HG02870 (cell line): ENCODE results near the gene E2F7.
A peak's percentile ranks its signal among the peaks of the same experiment; 100 is the strongest.

Experiments used
- ATAC-seq: cut with Tn5 transposase; IDR thresholded peaks from one replicate; pipeline ENCODE4 v1.9.1; 2021; ENCODE audit warnings: mild to moderate bottlenecking, moderate library complexity; ENCODE audit not compliant: unreplicated experiment

E2F7 gene

DNA sequence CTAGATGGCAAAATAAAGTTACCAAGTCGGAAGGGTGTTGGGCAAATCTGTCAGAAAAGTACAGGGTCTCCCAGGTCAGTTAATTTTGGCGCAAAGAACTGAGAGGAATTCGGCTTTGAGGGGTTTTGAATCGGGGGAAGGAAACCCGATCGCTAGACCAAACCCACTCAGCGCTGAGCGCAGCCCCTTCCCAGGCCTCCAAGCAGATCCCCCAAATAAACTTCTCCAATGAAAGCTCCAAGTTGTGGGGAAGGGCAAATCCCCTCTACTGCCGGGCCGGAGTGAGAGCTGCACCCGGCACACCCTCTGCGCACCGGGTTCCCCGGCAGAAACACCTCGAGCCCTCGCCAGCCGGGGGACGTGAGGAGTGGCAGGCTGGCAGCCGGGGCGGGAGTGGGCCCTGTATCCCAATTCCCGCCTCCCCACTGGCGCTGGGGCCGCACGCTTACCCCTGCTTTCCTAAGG is 441 bp downstream of the E2F7 start:
- peak; percentile 2 for ATAC-seq

DNA sequence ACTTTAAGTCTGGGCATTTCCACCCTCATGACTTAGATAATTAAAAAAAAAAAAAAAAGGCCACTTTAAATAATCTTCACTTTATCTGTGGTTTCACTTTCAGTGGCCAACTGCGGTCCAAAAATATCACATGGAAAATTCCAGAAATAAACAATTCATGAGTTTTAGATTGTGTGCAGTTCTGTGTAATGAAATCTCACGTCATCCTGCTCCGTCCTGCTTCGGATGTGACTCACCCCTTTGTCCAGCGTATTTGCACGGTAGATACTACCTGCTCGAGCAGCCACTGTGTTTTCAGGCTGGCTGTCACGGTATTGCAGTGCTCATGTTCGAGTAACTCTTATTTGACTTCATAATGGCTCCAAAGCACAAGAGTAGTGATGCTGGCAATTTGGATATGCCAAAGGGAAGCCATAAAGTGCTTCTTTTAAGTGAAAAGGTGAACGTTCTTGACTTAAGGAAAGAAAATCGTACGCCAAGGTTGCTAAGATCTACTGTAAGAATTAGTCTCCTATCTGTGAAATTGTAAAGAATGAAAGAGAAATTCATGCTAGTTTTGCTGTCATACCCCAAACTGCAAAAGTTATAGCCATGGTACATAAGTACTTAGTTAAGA is 2.4 kb downstream of the E2F7 start:
- ATAC-seq: peak; percentile 38

DNA sequence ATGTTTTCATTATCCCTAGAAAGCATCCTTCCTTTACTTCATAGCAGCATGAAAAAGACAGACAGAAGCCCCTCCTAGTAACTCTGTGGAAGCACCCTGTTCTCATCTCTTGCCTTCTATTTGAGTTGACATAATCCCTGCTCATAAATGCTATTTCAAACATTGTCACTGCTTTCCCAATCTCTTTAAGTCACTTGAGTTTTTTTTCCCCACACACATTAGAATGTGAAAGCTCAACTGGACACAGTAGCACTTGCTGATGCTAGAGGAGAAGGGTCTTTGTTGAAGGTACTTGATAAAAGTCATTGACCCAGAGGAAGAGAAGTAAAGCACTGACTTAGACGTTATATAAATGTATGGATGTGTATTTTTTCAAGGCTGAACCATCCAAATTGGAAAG is 3.0 kb downstream of the E2F7 start:
- no peak for ATAC-seq

DNA sequence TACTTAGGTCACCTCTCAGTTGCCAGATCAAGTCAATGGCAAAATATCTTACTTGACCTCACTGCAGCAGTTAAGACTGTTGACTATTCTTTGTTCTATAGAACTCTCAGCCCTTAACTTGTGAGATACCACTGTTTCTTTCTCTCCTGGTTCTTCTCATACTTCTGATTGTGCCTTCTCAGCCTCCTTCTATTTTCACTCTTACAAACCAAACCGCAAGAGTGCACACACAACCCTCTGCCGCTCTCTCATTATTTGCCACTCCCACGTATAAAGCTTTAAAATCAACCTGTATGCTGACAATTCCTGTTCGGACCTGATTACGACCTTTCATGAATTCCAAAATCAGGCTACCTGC is 4.5 kb downstream of the E2F7 start:
- peak; percentile 38 for ATAC-seq

DNA sequence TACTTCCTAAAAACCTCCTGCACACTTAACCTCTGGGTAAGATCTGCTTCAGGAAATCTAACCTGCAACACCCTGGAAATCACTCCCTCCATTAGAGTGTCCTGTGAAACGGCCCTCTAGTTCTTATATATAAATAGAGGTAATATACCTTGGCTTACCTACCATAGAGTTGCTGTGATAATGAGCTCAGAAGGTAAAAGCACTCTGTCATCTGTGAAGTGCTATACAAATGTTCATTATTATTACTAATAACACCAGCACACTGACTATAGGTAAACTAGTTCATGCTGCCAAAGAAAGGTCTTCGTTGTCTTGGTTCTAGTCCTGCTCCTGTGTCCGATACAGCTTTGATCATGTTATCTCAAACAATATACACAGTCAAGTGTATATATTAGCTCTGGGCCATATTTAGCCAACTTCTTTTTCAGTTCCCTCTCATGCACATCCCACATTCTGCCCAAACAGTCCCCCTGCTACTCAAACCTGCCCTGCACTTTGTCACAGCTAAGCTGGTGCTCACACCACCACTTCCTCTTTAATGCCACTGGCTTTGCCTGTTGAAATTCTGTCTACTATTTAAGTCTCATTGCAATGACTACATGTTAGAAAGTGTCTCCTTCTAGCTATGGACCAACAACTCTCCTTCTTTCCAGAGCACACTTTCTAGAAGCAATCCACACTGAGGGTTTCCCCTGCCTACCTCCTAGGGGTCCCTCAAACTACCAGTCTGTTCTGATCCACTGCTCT is 5.1 kb downstream of the E2F7 start:
- ATAC-seq: peak; percentile 65

DNA sequence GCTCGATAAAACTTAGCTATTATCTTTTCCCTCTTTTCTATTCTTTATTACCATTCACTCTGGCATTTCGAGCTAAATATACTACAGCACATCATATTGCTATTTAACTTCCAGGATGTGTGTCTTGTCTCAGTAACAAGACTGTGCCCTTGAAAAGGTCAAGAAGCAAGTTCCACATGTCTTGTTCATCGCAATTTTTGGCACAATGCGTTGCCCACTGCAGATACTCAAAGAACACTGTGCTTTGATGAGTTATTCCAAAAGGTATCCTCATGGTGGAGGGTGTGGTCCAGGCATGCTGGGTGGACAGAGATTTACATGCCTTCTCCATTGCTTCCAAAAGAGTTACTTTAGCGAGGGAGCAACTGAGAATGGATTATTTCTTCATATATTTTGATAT is 6.6 kb downstream of the E2F7 start:
- ATAC-seq: no peak

DNA sequence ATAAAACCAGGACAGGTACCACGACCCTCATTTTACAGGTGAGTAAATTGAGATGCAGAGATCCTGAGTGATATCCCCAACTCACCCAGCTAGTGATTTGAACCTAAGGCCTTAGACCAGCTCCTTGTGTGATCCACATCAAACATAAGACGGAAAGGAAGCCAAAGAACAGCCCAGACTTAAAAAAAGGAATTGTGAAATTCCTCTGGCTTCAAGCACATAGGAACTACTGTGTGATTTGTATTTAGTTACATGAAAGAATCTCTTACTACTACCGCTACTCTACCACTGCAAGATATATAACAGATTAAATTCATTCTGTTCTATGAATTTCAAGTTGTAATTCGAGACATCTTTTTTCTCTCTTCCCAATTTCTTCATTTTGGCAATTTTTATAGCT is 10.5 kb downstream of the E2F7 start:
- ATAC-seq: no peak

DNA sequence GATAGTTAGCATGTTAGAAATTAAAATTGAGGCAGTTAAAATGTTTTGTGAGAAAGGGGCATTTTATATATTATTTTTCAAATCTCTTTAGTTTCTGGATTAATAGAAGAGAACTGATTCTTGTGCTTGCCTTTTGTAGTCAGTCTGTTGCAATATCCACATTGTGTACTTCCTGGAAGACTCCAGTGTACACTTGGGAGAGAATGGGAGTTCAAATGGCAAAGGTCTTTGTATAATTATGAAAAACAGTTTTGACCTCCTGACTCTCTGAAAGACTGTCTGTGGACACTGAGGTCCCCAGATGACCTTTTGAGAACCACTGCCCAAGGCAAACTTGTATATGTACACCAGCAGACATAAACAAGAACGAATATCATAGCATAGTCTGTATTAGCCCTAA is 12.1 kb downstream of the E2F7 start:
- no peak for ATAC-seq

DNA sequence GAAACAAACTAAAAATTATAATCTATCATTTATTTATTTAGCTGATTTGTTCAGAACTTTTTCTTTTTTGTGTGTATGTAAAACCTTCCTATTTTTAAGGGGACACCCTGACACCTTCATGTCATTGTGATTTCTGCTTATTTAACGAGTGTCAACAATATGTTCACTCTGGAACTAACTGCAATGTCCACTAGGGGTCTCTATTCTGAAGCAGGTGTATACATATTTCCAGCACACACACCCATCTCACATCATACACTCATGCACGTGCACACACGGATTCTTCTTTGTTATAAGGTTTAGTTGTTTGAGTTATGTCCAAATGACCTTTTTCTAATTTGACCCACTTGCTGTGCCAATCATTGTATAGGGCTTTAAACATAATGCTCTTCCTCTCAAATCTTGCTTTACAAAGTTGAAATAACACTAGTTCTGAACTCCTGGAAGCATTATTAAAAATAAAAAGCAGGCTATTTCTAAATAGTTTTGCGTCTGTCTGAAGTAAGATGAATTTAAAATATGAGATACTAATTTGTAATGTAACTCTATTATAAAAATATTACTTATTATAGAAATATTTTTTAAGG is 15.5 kb downstream of the E2F7 start:
- peak; percentile 99 for ATAC-seq

DNA sequence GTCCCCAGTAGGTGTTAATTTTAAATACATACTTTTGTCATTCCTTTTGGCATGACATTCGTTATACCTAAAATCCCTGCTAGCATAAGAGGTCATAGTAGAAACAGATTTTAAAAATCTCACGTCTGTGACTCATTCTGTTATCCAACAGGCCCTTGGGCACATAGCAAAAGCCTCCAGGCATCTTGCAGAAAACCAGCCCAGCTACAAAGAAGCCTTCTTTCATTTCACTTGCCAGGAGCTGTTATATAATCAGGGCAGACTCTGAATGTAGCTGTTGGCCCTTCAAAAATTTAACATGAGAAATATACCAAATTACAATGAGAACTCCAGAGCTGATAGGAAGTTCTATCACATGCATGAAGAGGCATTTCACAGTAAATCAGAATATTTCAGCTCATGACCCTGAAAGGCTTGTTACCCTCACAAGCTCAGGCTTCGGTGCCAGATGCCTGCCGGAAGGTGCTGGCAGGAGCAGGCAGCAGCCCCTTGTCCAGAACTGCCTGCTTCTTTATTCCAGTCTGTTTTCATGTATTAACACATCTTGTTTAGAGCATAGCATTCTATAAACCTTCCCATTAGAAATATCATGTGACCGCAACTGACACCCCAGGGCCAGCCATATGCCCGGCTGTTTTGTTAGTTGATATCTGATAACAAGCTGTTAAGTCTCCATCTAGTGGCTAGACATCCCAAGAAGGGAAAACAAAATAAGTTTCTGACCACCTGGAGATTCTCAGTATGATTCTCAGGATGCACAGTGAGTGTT is 17.8 kb downstream of the E2F7 start:
- no peak for ATAC-seq

DNA sequence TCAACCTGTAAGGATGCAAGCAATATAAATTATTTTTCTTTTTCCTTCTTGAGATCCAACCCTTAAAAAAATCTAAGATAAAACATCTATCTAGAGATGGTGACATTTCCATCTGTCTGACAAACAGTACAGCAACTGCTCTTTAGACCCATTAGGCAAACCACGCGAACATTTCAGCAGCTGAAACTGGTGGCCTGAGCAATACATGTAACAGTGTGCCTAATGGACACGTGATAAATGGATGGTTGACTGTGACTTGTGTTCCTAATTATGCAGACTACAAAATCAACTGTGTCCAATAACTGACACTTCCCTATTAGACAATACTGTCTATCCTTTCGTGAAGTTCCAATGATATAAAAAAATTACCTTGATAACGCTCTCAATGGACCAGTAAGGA is 18.9 kb downstream of the E2F7 start:
- ATAC-seq: no peak

DNA sequence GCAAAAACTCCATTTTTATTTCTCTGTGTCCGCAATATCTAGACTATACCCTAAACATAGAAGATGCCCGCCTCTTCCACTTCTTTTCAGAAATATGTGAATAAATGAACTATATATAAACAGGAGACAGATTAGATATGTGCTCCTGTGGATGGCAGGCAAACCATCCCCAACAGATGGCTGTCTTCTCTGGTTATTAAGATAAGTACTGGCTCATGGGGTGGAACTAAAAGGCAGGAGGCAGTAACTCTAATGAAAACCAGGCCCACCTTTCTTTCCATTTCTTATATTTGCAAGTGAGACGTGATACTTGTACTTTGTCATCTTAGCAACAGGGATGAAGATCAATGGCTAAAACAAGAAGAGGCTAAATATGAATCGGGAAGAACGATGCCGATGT is 20.2 kb downstream of the E2F7 start:
- ATAC-seq: no peak

DNA sequence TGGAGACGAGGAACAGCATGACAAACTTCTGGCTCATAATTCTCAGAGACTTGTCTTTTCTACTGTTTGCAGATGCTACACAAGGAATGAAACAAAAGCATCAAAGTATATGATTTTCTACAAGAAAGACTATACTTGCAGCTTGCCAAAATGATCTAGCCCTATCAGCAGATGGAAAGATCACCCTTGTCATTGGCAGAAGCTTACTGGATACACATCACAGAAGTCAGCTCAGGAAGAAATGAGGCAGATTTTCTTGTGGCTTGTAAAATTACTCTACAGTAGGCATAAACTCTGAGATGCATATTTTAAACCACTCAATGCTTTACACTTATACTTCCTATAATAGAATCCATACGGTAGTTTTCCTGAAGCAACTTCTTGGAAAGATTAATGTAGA is 20.6 kb downstream of the E2F7 start:
- ATAC-seq: no peak

DNA sequence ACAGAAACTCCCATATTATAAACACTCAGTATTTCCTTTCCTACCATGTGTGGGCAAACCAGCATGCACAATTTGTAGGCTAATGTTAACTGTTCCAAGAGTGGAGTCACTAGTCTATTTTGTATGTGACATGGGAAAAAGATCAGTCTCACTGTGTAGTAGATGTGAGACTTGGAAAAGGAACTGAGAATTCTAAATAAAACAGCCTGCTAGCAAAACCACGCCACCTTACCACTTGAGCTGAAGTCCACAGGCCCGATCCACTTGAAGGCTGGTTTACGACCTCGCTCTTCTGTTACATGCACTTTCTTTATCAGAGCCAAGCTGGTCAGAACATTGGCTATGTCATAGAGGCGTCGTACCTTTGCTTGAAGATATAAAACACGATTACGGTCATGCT is 22.5 kb downstream of the E2F7 start:
- peak; percentile 79 for ATAC-seq

DNA sequence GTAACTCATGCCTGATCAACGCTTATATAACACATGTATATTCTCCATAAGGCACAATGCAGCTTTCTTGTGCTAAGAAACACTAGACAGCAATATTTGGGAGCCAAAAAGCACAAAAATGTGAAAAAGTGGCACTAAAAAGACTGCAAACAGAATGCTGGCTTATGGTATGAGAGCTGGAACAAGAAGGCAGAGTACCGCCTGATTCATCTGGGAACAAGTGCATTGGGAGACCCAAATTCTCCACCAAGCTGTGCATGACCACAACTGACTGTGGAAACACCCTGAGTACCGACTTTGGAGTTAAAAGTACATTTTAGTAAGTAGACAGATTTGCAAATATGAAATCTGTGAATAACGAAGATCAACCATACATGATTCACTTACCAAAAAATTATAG is 25.1 kb downstream of the E2F7 start:
- ATAC-seq: no peak

DNA sequence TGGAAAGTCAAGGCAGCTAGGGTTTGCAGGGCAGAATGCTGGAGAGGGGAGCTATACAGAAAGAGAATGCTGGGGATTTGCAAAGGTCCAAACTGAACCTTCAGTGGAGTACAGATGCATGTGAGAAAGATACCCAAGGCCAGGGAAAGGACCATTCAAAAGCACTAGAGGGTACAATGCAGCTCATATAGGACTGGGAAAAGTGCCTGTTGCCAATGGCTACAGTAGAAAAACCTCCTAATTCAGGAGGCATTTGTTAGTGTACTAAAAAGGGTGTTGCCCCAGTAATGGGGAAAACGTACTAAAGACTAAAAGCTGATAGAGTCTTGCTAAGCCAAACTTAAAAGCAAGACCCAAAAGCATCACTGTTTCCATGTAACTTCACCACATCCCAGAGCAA is 30.1 kb downstream of the E2F7 start:
- no peak for ATAC-seq

DNA sequence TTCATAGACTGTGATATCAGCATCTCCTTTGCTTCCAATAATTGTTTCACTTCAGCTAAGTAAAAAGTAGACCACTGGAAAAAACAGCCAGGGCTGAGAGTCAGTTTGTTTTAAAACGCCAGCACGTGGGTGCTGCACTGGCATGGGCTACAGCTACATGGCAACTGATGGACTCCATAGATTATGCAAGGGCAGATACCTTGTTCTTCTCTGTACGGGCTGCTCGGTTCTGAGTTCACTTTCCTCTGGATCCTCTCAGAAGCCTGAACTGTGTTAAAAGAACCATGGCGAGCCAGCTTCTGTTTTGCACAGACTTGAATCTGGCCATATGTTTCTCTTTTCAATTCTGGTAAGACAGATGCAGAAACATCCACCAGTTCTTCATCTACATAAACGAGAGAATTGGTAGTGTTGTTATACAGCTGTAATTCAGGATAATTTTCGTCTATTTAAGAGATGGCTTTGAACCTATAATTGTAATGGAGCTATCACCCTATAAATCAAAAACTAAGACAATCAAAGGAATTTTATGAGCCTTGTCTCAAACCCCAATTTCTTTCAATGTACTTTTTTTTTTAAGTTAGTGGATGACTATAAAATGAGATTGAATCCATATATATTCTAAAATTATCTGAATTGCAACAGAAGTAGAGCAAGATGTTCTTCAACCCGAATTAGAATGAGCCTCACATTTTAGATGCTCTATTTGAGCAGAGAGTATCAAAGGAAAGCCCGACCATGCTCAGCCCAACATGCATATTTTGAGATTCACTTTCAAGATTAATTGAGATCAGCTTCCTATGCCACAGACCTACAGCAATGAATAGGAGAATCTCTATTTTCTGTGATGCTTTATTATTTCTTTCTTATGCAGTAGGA is 31.5 kb downstream of the E2F7 start:
- no peak for ATAC-seq

DNA sequence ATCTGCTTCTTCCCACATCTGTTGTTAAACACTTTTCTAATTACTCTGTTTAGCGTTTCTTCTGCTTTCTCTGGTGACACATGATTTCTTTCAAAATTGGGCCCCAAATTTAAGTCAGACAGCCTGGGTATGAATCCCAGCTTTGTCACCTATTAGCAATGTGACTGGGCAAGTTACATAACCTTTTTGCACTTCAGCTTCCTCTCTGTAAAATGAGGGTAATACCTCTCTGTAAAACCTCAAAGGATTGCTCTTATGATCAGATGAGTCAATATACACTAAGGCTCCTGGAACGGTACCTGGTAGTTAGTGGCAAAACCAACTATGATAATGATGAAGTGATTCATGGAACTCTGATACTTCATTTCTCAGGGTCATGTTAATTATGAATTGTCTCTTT is 33.0 kb downstream of the E2F7 start:
- no peak for ATAC-seq

DNA sequence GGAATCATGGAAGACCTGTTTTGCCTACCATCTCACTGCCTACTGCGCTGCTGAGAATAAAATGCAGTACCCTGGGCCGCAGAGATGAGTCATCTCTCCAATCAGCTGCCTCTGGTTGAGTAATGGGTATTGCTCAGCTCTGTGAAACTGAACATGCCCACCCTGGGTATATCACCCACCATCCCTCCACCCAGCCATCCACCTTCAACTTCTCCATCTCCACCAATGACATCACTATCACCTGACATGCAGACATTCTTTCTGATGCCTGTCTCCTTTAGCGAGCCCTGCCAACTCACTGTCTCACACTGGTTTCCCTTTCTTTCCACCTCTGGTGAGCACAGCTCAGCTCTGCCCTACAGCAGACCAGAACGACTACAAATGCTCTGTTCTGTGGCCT is 33.6 kb downstream of the E2F7 start:
- no peak for ATAC-seq

DNA sequence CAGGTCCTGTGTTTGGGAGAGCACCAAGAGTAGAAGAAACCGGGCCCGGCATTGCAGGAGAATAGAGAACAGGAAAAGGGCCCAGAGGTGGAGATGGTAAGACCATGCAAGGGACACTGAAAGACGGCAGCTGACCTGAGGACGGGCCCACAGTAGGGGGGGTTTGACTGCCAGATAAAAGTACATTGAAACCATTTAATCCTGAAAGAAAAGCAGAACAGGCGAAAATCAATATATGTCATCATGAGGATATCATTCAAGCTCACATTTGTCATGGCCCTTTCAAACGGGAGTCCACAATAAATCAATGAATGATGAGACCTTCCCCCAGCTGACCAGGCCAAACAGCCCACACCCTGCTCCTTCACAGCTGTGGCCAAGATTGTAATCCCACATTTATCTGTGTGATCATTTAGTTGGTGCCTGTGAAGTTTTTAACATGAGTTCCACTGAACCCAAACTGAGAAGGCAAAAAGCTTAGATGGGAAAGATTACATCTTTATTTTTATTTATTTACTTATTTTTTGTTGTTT is 39.5 kb downstream of the E2F7 start:
- no peak for ATAC-seq

DNA sequence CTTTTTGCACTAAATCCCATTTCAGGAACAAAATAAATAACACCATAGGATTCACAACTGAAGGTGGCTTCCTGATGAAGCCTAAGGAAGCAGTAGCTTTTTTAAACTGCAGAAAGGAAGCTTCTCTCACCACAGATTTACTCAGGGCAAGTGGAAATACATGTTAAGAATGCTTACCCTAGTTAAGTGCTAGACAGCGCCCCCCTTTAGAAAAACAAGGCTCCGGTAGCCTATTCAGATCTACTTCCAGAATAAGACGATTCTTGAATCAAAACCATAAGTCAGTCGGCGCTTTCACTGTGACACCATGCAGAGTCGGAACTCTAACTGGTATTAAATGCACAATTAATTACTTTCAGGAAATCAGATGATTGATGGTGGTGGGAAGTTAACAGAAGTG is 41.9 kb downstream of the E2F7 start:
- ATAC-seq: no peak
